HCT116 (cell line): ENCODE results near the gene PTPRA. TPM values are rescaled to one million over a fixed set of nuclear protein-coding genes. Genes with fewer than 3 reads are reported as not detected.

ENCODE experiments used
- ATAC-seq: fragments of 200-7000 bp; cut with Tn5 transposase; 2 replicates; pipeline ENCODE4 v1.9.1; 2020; ENCODE audit warnings: mild to moderate bottlenecking, moderate library complexity
- BruUV-seq: library from RNA; stranded (reverse); fragments of 400-500 nt; replicated peaks from 2 replicates; lab custom pipeline; 2021; lab: Mats Ljungman, UMichigan
- CTCF ChIA-PET: fragments of 300-600 bp; sonication (Branson Sonifier 250); formaldehyde crosslinking; loops from one replicate; lab custom pipeline; 2021; ENCODE audit warnings: antibody characterized with exemption; lab: Charles Lee
- POLR2A ChIA-PET: fragments of 300-600, 350-600 bp; sonication (Branson Sonifier 250); formaldehyde crosslinking; loops from one replicate; lab custom pipeline; 2021; ENCODE audit warnings: antibody characterized with exemption; lab: Charles Lee
- RAD21 ChIA-PET, 2 experiments: fragments of 300-600 bp; sonication (Branson Sonifier 250); formaldehyde crosslinking; loops; one replicate each; lab custom pipeline; 2023; ENCODE audit warnings: low total read pairs in 2 of 2; ENCODE audit not compliant: uncharacterized antibody in 2 of 2, unreplicated experiment in 2 of 2, low non-redundant PET in 1 of 2; lab: Charles Lee
- DNase-seq: peaks from one replicate; pipeline ENCODE4 v3.0.0-alpha.2; 2010; ENCODE audit warnings: low read depth, low spot score
- H2AFZ ChIP-seq: fragments of 200-600 bp; shearing (Covaris generic), sonication (generic); 2 replicates; pipeline ENCODE4 v1.6.1; 2017; ENCODE audit warnings: low read depth, mixed run types, mixed read lengths, antibody characterized with exemption, low read length; ENCODE audit not compliant: poor library complexity, severe bottlenecking
- H3K27ac ChIP-seq: 2 replicates; pipeline ENCODE4 v1.5.1; 2012; ENCODE audit warnings: low read depth, low read length
- H3K27me3 ChIP-seq: fragments of 200-600 bp; sonication (generic); 2 replicates; pipeline ENCODE4 v1.6.1; 2016; ENCODE audit warnings: mixed run types, low read length, mixed read lengths; ENCODE audit not compliant: insufficient read depth
- H3K36me3 ChIP-seq, 2 experiments: fragments of 200-500 bp in 1 of 2; fragments of 200-600 bp in 1 of 2; sonication (Bioruptor generic) in 1 of 2; sonication (generic) in 1 of 2; 2 replicates each; pipeline versions ENCODE4 v1.5.1 to v1.6.1; 2014 to 2016; ENCODE audit warnings: low read length in 2 of 2, inconsistent platforms in 1 of 2, mixed read lengths in 1 of 2, mixed run types in 1 of 2; ENCODE audit not compliant: insufficient read depth in 2 of 2, control insufficient read depth in 1 of 2
- H3K4me1 ChIP-seq, 2 experiments: fragments of 200-600 bp in 1 of 2; sonication (generic) in 1 of 2; 2 replicates each; pipeline versions ENCODE4 v1.5.1 to v1.6.1; 2012 to 2017; ENCODE audit warnings: low read length in 2 of 2, inconsistent platforms in 1 of 2, mild to moderate bottlenecking in 1 of 2, mixed read lengths in 1 of 2, mixed run types in 1 of 2, moderate library complexity in 1 of 2; ENCODE audit not compliant: insufficient read depth in 2 of 2, control insufficient read depth in 1 of 2
- H3K4me2 ChIP-seq: fragments of 200-600 bp; sonication (generic); 2 replicates; pipeline ENCODE4 v1.6.1; 2017; ENCODE audit warnings: mixed run types, low read length, mixed read lengths
- H3K4me3 ChIP-seq, 2 experiments: fragments of 200-600 bp in 1 of 2; sonication (generic) in 1 of 2; replicated peaks in 1 of 2; 2 replicates each; pipeline ENCODE4 v1.5.1; 2011 to 2016; ENCODE audit warnings: low read length in 2 of 2, control low read depth in 1 of 2, low read depth in 1 of 2, mild to moderate bottlenecking in 1 of 2, mixed read lengths in 1 of 2, mixed run types in 1 of 2
- H3K79me2 ChIP-seq: fragments of 200-600 bp; sonication (generic); 2 replicates; pipeline ENCODE4 v1.6.1; 2017; ENCODE audit warnings: mild to moderate bottlenecking, mixed run types, low read length, moderate library complexity, mixed read lengths; ENCODE audit not compliant: insufficient read depth
- H3K9ac ChIP-seq: fragments of 200-600 bp; sonication (generic); 2 replicates; pipeline ENCODE4 v1.6.1; 2016; ENCODE audit warnings: low read length, mixed read lengths
- H3K9me2 ChIP-seq: fragments of 200-600 bp; sonication (generic), shearing (Covaris generic); 2 replicates; pipeline ENCODE4 v1.6.1; 2017; ENCODE audit warnings: mixed run types, mild to moderate bottlenecking, moderate library complexity; ENCODE audit not compliant: insufficient read depth
- H3K9me3 ChIP-seq, 2 experiments: fragments of 200-500 bp in 1 of 2; fragments of 200-600 bp in 1 of 2; sonication (Bioruptor generic) in 1 of 2; sonication (generic) in 1 of 2; 2 replicates each; pipeline ENCODE4 v1.6.1; 2014 to 2017; ENCODE audit warnings: low read length in 2 of 2, mixed read lengths in 2 of 2, inconsistent platforms in 1 of 2, low read depth in 1 of 2, mild to moderate bottlenecking in 1 of 2, mixed run types in 1 of 2, moderate library complexity in 1 of 2; ENCODE audit not compliant: control insufficient read depth in 1 of 2, insufficient read depth in 1 of 2
- H4K20me1 ChIP-seq: fragments of 200-600 bp; sonication (generic), shearing (Covaris generic); 2 replicates; pipeline ENCODE4 v1.6.1; 2017; ENCODE audit warnings: mixed run types, mild to moderate bottlenecking, moderate library complexity; ENCODE audit not compliant: insufficient read depth
- ATF3 ChIP-seq: IDR thresholded peaks from 2 replicates; pipeline ENCODE4 v1.6.1; 2012
- CBX3 ChIP-seq: IDR thresholded peaks from 2 replicates; pipeline ENCODE4 v1.6.1; 2012; ENCODE audit warnings: low read depth
- CEBPB ChIP-seq: IDR thresholded peaks from 2 replicates; pipeline ENCODE4 v1.6.1; 2012; ENCODE audit warnings: low read depth
- CTCF ChIP-seq, 3 experiments: fragments of 200-600 bp in 1 of 3; sonication (generic) in 1 of 3; IDR thresholded peaks in 2 of 3; conservative IDR thresholded peaks in 1 of 3; 2 replicates each; pipeline ENCODE4 v1.5.1; 2012 to 2017; ENCODE audit warnings: low read depth in 2 of 3, low read length in 2 of 3, antibody characterized with exemption in 1 of 3, borderline replicate concordance in 1 of 3, control low read depth in 1 of 3, mild to moderate bottlenecking in 1 of 3, mixed read lengths in 1 of 3, mixed run types in 1 of 3, moderate library complexity in 1 of 3; ENCODE audit not compliant: insufficient read depth in 1 of 3
- EGR1 ChIP-seq: IDR thresholded peaks from 2 replicates; pipeline ENCODE4 v1.6.1; 2012; ENCODE audit warnings: low read depth
- ELF1 ChIP-seq: IDR thresholded peaks from 2 replicates; pipeline ENCODE4 v1.6.1; 2012; ENCODE audit warnings: low read depth, borderline replicate concordance
- FOSL1 ChIP-seq: IDR thresholded peaks from 2 replicates; pipeline ENCODE4 v1.6.1; 2012; ENCODE audit warnings: low read depth
- JUND ChIP-seq: IDR thresholded peaks from 2 replicates; pipeline ENCODE4 v1.6.1; 2012
- MAX ChIP-seq: IDR thresholded peaks from 2 replicates; pipeline ENCODE4 v1.6.1; 2012
- POLR2A ChIP-seq: IDR thresholded peaks from 2 replicates; pipeline ENCODE4 v1.7.0; 2011; ENCODE audit warnings: borderline replicate concordance; ENCODE audit not compliant: insufficient read depth, insufficient read length; ENCODE audit errors: extremely low read depth
- POLR2AphosphoS5 ChIP-seq: IDR thresholded peaks from 2 replicates; pipeline ENCODE4 v1.6.1; 2011; ENCODE audit warnings: mild to moderate bottlenecking, low read depth, low read length, moderate library complexity
- RAD21 ChIP-seq: IDR thresholded peaks from 2 replicates; pipeline ENCODE4 v1.6.1; 2012; ENCODE audit warnings: low read depth, mild to moderate bottlenecking
- SIN3A ChIP-seq: IDR thresholded peaks from 2 replicates; pipeline ENCODE4 v1.6.1; 2012; ENCODE audit warnings: low read depth
- SP1 ChIP-seq: IDR thresholded peaks from 2 replicates; pipeline ENCODE4 v1.6.1; 2012; ENCODE audit warnings: low read depth
- SRF ChIP-seq: IDR thresholded peaks from 2 replicates; pipeline ENCODE4 v1.6.1; 2012; ENCODE audit warnings: low read depth
- ZFX ChIP-seq: fragments of 450-650 bp; IDR thresholded peaks from 2 replicates; pipeline ENCODE4 v1.6.1; 2017
- ZNF274 ChIP-seq: fragments of 200-500 bp; sonication (Bioruptor generic); IDR thresholded peaks from 2 replicates; pipeline ENCODE4 v1.6.1; 2014; ENCODE audit warnings: mild to moderate bottlenecking, low read depth, low read length, inconsistent platforms
- intact Hi-C: fragments of 100-400 bp; cut with micrococcal nuclease; formaldehyde crosslinking; loops from 2 replicates; pipeline ENCODE4 v1.10.0; 2022
- total RNA-seq: library from RNA; stranded (reverse); gene quantifications from one replicate; pipeline ENCODE4 v1.2.1, GENCODE V29; 2021; ENCODE audit not compliant: unreplicated experiment

PTPRA gene
- total RNA-seq, 1 experiment from 2014 or later = 44.6 TPM

- H3K4me1 ChIP-seq = peaks cover 3 to 10% of the 10 kb centered on the region in 2 experiments; a peak in 2 of 4 replicates
- H3K27me3 ChIP-seq = no peaks in the 10 kb centered on the region
- H2AFZ ChIP-seq = no peak overlapping the region
- H3K79me2 ChIP-seq = peaks cover 92% of the 10 kb centered on the region
- H3K4me3 ChIP-seq = no peak overlapping the region
- no peak overlapping the region for H3K4me2 ChIP-seq
- intact Hi-C loops = no loop called here
- no peak overlapping the region for H3K27ac ChIP-seq
- TF ChIP-seq SRF (no peak), SP1 (no peak), CBX3 (no peak), RAD21 (no peak), POLR2A (no peak), POLR2AphosphoS5 (no peak), CTCF (IDR thresholded peaks at IDR 0.05 in 2 of 3, conservative IDR thresholded peaks at IDR 0.05 in 1 of 3; ENCODE audit: borderline replicate concordance in 1 of 3, insufficient read depth in 1 of 3, low read depth in 2 of 3, low read length in 2 of 3) (no peak), ZFX (no peak), ATF3 (no peak)
- no TSS peak for BruUV-seq
- DNase-seq (no peak), ATAC-seq (no peak)
- H3K36me3 ChIP-seq = no peaks in the 10 kb centered on the region
- ChIA-PET POLR2A (no interaction called here), RAD21 (no interaction called here), CTCF (interaction anchor here (0.5 to 0.6 kb wide), 2 partner anchors 10 to 106 kb away, joined by 3 read pairs; no protein-coding TSS in a partner anchor)
- H3K9ac ChIP-seq = no peak overlapping the region
- H3K9me2 ChIP-seq = no peaks in the 10 kb centered on the region
- H3K9me3 ChIP-seq = no peaks in the 10 kb centered on the region
- peaks cover 12% of the 10 kb centered on the region; the same call in 1 of the 2 replicates for H4K20me1 ChIP-seq
Measured at GRCh38 chr20:2879146-2879545, 5.9 kb downstream of the PTPRA start.

GRCh38 chr20:2880650-2881049, 7.4 kb downstream of the PTPRA start:
- H4K20me1 ChIP-seq = peaks cover 12% of the 10 kb centered on the region; the same call in 1 of the 2 replicates
- no peak overlapping the region for H2AFZ ChIP-seq
- no peaks in the 10 kb centered on the region for H3K36me3 ChIP-seq
- ATAC-seq (no peak), DNase-seq (no peak)
- H3K4me2 ChIP-seq = no peak overlapping the region
- intact Hi-C loops = no loop called here
- TF ChIP-seq POLR2AphosphoS5 (no peak), SRF (no peak), CEBPB (no peak), ZFX (no peak), ZNF274 (no peak), EGR1 (no peak), ELF1 (no peak), SP1 (no peak), RAD21 (no peak), FOSL1 (no peak), JUND (no peak), CTCF (IDR thresholded peaks at IDR 0.05 in 2 of 3, conservative IDR thresholded peaks at IDR 0.05 in 1 of 3; ENCODE audit: borderline replicate concordance in 1 of 3, insufficient read depth in 1 of 3, low read depth in 2 of 3, low read length in 2 of 3) (no peak), SIN3A (no peak), POLR2A (no peak), CBX3 (no peak), MAX (no peak), ATF3 (no peak)
- ChIA-PET POLR2A (no interaction called here), CTCF (no interaction called here), RAD21 (no interaction called here)
- no peaks in the 10 kb centered on the region for H3K27me3 ChIP-seq
- H3K4me3 ChIP-seq = no peak overlapping the region
- H3K4me1 ChIP-seq = no peaks in the 10 kb centered on the region
- H3K9ac ChIP-seq = no peak overlapping the region
- peaks cover 90% of the 10 kb centered on the region for H3K79me2 ChIP-seq
- H3K27ac ChIP-seq = no peak overlapping the region
- BruUV-seq = no TSS peak
- no peaks in the 10 kb centered on the region for H3K9me2 ChIP-seq
- no peaks in the 10 kb centered on the region for H3K9me3 ChIP-seq
